GM10847 (cell line): Measurements from ENCODE around the gene DOK3.

ENCODE experiments used
- POLR2A ChIP-seq: IDR thresholded peaks from 2 replicates; pipeline ENCODE4 v1.6.1; 2011; ENCODE audit not compliant: insufficient read length; ENCODE audit errors: extremely low read depth

DOK3 gene, protein sequence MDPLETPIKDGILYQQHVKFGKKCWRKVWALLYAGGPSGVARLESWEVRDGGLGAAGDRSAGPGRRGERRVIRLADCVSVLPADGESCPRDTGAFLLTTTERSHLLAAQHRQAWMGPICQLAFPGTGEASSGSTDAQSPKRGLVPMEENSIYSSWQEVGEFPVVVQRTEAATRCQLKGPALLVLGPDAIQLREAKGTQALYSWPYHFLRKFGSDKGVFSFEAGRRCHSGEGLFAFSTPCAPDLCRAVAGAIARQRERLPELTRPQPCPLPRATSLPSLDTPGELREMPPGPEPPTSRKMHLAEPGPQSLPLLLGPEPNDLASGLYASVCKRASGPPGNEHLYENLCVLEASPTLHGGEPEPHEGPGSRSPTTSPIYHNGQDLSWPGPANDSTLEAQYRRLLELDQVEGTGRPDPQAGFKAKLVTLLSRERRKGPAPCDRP

DNA sequence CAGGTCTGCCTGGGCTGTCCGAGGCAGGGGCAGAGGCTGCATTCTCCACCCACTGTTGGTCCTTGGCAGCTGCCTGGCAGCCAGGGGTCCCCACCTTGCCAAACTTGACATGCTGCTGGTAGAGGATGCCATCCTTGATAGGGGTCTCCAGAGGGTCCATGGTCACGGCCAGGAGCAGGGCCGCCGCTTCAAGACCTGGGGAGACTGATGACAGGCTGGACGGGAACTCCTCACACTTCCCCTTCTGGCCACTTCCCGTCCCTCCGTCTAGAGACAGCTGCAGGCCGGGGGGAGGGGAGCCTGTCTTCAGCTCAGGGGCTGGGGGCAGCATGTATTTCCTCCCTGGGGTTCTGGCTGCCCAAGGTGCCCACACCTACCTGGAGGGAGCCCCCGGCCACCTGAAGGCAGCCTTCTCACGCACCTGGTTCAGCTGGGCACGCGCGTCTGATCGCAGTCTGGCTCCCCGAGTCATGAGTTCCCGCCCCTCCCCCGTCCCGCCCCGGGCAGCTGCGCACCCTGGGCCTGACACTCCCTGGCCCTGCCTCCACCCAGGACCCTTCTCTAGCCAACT is at the start of gene DOK3:
TSS of gene DOK3 (minus strand) at position 446 of the 571 bp plus-strand sequence. CDS start at position 160, 286 bp downstream.
- peak; percentile 25 for TF ChIP-seq POLR2A

DNA sequence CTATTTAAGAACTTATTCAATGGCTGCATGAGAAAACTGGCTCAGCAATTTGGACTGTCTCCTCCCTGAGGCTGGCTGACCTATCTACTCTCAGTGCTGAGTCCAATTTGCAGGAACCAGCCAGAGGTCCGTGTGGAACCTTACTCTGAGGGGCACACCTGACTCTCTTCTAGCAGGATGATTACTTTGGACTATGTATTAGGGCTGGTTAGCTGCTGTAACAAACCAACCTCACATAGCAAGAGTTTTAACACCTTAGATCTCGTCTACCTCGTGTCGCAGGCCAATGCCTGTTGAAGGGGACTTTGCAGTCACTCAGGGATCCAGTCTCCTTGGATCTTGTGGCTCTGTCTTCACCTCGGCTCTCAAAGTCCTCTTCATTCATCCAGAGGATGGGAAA is 48.2 kb upstream of the DOK3 start:
- TF ChIP-seq POLR2A, result no peak

DNA sequence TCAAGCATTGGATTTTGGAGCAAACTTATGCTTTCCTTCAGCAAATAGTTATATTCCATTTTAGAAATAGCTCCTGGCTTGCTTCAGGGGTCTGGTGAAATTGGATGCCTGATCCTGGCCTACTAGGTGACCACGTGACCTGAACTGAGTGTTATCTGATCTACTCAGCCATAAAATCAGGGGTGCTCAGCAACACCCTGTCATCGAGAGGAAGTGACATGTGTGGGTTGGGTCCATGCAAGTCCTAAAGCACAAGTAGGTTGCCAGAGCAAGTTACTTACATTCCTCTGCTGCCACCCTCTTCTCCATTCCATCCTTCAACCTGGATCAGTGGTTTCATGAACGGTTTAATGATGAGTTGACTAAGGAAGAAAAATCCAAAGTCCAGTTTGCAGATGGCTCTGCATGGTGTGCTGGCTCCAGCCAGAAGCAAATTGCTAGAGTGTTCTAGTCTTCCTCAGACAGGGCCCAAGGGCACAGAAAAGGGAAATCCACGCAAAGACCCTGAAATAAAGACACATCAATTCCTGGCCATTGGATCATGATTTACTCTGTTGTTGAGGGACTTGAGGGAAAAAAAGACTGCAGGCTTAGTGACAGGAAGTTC is 47.5 kb upstream of the DOK3 start:
- no peak for TF ChIP-seq POLR2A

DNA sequence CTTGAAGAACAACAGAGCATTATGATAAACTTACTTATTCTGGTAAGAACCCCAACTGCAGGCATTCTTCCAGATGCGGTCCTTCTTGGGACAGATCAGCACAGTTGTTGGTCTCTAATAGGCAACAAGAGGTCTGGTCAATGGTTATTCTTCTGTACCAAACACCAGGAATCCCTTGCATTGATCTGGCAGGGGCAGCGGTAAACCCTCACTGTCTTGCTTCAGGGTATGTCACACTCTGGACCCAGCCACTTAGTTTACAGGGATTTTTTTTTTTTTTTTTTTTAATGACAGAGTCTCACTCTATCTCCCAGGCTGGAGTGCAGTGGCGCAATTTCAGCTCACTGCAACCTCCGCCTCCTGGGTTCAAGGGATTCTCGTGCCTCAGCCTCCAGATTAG is 46.0 kb upstream of the DOK3 start:
- TF ChIP-seq POLR2A, result no peak

DNA sequence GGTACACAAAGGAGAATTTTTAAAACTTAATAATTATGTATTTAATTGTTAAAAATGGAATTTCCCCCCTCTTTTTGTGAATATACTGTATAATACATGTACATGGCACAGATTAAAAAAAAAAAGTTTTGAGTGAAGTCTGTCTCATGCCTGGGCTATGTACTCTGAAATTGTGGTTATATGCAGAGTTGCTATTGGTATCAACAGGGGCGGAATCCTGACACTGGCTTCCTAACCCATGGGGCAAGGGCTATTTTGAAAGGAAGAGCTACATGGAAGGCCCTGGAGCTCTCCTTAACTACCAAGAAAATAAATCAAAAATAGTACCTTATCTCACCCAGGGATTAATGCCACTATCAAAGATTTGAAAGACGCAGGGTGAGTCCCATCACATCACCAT is 45.6 kb upstream of the DOK3 start:
- no peak for TF ChIP-seq POLR2A

DNA sequence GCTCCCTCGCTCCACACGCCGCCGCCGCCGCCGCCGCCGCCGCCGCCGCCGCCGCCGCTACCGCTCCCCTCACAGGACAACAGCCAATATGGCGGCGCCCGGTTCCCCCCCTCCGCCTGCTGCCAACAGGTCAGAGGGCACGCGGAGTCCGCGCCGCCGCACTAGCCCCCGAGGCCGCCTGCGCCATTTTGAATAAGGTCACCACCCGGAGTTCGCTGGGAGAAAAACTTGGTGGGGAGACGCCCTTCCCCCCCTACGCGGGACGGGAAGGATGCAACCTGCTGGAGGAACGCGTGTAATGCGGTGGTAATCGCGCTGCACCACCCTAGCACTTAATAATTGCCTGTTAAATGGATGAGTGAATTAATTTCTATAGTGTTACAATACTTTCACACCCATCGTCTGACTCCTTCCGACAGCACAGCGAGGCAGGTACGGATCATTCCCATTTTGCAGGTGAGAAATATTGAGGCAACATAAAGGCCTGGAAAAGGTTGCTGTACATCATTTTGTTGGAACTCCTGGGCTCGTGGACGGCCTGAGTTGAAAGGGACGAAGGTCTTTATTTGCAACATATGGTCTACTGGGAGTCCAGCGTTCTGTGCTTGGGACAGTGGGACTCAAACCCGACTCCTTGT is 45.0 kb upstream of the DOK3 start, which contains the start of gene FAM193B:
TSS of gene FAM193B (minus strand) at position 90 of the 638 bp plus-strand sequence. CDS start 105 bp downstream, outside the sequence.
- TF ChIP-seq POLR2A, result peak; percentile 24

DNA sequence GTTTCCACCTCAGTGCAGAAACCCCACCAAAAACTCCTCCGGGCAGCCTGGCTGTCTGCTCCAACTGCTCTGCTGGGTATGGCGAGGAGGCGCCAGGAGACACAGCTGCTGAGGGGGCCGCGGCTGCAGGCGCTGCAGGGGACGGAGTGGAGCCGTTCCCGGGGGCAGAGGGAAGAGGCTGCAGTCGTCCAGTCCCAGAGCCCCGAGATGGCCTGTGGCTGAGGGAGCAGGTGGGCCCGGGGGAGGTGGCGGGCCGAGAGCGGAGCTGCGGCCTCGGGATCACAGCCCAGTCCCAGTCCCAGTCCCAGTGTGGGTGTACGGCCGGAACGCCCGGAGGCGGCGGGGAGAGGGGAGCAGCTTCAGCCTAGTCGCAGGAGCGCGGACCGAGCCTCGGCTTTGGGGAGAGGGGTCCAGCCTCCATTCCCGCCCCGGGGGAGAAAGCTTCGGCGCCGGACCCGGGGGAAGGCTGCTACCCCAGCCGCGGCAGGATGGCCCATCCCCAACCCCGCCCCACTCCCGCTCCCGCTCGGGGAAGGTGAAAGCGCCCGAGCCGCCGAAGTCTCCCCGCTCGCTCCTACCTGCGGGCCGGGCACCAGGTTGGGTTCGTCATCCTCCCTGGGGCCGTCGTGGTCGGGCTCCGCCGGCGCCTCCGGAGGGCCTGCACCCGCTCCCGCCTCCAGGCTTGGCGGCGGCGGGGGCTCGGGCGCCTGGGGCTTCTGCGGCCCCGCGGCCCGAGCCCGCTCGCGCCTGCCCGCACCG is 44.2 kb upstream of the DOK3 start:
- no peak for TF ChIP-seq POLR2A

DNA sequence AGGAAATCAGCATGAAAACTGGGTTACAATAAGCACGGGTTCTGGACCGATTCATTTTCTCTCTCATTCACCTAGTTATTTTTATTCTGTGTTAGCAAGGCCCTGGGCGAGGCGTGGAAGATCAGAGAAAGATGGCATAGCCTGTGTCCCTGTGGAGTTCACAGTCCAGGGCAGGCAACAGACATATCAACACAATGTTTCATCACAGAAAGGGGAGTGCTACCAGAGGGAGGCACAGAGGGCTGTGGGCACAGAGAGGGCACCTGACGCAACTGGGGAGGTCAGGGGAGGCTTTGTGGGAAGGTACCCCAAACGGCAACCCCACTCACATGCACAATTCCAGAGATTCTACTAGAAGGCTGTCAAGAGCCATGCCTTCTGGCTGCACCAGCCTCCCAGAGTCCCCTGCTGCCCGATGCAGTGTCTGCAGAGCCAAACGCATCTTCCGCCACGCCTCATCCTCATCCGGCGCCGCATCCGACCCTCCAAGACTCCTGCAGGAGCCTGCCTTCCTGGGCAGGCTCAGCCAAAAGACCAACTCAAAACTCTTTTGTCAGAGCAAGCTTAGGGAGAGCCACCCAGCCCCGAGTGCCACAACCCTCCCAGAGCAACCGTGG is 43.3 kb upstream of the DOK3 start:
- TF ChIP-seq POLR2A, result no peak

DNA sequence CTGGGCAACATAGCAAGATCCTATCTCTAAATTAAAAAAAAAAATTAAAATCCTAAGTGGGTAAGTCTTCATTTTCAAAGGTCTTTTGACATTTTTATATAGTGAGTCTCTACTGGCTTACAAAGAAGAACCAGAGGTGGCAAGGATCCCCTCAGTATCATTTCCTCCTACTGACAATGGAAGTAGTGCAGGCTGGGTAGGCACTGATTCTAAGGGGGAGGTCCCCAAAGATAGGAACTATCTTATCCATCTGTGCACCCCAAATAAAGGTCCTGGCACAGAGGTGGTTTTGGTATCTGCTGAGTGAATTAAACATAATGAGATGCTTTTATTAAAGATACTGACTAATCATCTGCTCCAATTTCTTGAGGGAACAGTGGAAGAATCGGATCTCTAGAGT is 40.5 kb upstream of the DOK3 start:
- no peak for TF ChIP-seq POLR2A

DNA sequence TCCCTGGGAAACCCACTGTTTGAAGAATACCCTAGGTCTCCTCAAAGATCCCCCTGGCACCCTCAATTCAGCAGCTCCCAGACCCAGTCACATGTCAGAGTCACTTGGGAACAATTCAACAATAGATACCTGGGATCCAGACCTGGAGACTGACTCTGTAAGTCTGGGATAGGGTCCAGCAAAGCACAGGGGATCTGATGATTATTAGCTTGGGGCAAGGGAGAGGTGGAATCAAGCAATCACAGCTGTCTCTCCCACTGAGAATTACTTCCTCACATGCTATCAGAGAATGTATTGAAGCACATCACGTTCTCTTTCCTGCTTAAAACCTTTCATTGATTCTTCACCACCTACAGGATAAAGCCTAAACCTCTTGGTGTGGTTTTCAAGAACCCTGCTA is 38.9 kb upstream of the DOK3 start:
- no peak for TF ChIP-seq POLR2A

DNA sequence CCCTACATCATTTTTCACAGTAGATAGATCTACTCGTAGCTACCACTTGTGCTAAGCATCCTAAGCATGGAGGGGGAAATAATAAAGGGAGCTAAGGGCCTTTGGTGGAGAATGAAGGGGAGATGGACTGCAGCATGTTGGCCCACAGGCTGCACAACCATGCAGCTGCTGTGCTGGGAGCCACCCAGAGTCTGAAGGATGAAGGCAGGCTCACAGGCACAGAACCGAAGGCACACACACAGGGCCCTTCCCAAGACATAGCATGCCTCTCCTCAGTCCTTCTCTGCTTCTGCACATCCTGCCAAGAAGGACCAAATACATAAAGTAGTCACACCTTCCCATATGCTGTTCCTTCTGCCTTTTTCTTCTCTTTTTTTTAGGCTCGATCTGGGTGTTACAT is 38.1 kb upstream of the DOK3 start:
- no peak for TF ChIP-seq POLR2A

DNA sequence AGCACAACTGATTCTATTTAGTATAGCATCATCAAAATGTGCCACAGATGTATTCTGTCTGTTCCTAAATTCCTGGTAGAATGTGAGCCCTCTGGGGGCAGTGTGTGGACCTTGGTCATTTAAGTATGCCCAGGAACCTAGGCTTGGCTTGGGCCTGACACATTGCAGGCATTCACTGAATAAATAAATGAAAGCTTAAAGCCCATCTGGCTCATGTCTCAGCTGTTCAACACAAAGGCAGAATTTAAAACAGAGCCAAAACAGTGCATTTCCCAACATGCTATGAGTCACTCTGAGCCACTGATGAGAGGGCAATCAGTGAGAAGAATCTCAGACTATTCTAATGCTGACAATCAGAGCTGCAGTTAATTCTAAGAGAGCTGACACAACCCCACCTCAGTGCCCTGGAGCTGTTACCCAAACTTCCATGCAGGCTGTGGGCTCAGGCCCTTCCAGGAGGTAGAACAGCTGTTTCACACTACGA is 36.7 kb upstream of the DOK3 start:
- no peak for TF ChIP-seq POLR2A

DNA sequence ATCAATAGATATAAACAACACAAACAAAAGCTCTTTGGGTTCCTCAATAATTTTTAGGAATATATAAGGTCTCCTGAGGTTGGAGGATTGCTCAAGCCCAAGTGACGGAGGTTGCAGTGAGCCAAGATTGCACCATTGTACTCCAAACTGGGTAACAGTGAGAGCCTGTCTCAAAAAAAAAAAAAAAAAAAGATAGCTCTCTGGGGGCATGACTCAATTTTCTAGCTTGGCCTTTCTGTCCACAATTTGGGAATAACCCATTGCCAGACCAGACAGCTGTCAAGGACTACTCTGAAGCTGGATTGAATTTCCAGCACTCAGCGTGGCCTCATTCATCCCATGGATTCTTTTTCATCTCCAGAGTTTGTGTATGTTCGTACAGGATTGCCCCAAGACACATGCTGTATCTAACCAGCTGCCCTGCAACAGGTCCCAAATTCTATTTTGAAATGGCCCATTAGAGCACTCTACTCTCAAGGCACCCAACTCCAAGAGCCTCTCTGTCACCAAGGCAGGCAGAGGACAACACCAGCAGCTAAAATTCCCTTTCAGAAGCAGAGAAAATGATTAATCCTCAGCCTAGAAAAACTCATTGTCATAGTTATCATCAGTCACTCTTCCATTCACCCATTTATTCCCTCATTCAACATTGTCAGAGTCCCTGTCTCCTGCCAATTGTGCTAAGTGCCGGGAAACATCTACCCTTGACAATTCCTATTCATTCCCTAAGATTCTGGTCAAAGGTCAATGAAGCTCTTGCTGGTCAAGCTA is 36.0 kb upstream of the DOK3 start:
- no peak for TF ChIP-seq POLR2A
